VCaP (cell line): Measurements from ENCODE around the gene TRAPPC10.

Experiments
- H3K27ac ChIP-seq: fragments of 450-650 bp; 2 replicates; pipeline ENCODE4 v1.5.1; 2017
- TF ChIP-seq, protein P1 (sequence below): fragments of 450-650 bp; conservative IDR thresholded peaks from 2 replicates; pipeline ENCODE4 v1.5.1; 2017; ENCODE audit warnings: mild to moderate bottlenecking, moderate library complexity

Gene TRAPPC10

DNA sequence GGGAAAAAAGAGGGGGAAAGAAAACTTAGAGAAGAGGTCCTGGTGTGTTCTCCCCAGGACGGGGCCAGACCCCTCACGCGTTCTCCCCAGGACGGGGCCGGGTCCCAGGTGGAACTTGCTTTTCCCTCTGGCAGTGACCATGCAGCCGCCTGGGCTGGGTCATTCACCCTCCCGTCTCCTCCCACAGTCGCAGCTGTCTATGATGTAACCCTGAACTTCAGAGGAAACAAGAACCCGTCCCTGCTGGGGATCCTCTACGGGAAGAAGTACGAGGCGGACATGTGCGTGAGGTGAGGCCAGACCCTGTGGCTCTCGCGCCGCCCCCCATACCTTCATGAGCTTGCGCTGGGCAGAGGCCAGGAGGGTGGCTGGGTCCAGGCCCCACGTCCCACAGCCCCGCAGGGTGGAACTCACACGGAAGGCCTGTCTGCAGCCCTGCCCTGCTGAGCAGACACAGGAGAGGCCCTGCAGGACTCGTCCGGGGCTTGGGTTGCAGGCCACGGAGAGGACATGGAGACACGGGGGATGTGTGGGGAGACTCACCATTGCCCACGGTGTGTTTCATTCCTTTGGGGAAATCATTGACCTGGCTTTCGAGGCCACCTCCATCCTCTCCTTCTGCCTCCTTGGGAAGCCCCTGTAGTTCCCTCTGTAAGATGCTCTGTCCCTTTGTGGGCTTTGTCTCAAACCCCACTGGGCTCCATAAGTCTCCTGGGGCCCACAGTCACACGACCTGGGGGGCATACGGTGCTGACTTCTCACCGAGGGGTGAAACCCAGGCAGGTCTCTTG is 40.7 kb upstream of the TRAPPC10 start:
- H3K27ac ChIP-seq = peak overlapping the region; percentile 4; the same call in 1 of the 2 replicates
- TF ChIP-seq, protein P1, sequence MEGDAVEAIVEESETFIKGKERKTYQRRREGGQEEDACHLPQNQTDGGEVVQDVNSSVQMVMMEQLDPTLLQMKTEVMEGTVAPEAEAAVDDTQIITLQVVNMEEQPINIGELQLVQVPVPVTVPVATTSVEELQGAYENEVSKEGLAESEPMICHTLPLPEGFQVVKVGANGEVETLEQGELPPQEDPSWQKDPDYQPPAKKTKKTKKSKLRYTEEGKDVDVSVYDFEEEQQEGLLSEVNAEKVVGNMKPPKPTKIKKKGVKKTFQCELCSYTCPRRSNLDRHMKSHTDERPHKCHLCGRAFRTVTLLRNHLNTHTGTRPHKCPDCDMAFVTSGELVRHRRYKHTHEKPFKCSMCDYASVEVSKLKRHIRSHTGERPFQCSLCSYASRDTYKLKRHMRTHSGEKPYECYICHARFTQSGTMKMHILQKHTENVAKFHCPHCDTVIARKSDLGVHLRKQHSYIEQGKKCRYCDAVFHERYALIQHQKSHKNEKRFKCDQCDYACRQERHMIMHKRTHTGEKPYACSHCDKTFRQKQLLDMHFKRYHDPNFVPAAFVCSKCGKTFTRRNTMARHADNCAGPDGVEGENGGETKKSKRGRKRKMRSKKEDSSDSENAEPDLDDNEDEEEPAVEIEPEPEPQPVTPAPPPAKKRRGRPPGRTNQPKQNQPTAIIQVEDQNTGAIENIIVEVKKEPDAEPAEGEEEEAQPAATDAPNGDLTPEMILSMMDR = no peak

DNA sequence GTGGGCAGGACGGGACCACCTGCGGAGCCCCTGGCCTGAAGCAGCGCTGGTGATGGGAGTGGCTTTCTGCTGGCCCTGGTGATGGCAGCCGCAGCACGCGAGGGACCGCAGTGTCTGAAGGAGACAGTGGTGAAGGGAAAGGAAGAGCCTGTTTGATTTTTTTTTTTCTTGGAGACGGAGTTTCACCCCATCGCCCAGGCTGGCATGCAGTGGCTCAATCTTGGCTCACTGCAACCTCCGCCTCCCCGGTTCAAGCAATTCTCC is 40.2 kb upstream of the TRAPPC10 start:
- peak overlapping the region; percentile 4; the same call in 1 of the 2 replicates for H3K27ac ChIP-seq
- TF ChIP-seq, protein P1 = no peak

DNA sequence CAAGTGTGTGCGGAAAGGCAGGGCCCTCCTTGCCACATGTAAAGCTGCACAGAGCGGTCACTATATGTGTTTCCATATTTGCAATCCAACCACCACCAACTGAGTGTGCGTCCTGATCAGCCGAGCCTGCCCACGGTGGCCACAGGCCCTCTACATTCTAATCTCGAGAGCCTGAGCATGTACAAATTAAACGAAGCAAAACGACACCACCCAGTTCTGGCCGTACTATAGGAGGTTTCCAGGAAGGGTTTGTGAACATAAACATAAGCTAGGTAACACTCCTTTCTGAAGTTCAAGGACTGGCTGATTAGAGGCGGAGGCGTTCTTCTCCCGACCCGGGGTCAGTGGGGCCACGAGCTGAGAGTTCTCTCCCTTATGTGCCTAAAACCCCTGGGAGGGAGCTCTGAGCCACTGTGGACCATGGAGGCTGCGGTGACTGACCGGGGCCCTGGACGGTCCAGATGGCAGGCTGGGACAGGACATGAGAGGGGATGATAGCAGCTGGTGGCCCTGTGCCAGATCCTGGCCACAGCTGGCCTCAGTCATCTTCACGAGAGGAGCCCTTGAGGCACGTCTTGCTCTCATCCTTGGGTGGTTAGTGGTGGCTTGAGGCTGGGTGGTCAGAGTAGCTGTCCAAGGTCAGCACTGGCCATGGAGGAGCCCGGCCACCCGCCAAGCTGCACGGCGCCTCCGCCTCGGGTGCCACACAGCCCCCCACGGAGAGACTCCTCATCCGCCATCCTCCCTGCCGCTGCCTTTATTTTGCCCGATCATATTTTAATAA is 39.1 kb upstream of the TRAPPC10 start:
- H3K27ac ChIP-seq = 0 out of 2 replicates have a peak overlapping the region, but pooled peaks have one; percentile 6
- TF ChIP-seq, protein P1 = no peak

DNA sequence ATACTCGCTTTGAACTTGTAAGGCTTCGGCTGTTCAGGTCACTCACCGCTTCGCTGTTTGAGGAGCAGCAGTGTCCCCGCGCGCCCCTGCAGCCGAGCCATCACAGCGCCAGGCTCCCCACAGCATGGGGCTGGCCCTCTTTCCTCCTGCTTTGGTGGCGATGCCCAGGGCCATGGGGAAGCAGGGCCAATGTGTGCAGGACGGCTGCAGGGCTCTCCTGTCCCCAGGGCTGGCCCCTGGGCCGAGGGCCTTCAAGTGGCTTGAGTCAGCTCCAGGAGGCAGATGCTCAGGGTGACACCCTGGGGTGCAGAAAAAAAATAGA is 38.5 kb upstream of the TRAPPC10 start:
- TF ChIP-seq, protein P1 = no peak
- no peak overlapping the region for H3K27ac ChIP-seq

DNA sequence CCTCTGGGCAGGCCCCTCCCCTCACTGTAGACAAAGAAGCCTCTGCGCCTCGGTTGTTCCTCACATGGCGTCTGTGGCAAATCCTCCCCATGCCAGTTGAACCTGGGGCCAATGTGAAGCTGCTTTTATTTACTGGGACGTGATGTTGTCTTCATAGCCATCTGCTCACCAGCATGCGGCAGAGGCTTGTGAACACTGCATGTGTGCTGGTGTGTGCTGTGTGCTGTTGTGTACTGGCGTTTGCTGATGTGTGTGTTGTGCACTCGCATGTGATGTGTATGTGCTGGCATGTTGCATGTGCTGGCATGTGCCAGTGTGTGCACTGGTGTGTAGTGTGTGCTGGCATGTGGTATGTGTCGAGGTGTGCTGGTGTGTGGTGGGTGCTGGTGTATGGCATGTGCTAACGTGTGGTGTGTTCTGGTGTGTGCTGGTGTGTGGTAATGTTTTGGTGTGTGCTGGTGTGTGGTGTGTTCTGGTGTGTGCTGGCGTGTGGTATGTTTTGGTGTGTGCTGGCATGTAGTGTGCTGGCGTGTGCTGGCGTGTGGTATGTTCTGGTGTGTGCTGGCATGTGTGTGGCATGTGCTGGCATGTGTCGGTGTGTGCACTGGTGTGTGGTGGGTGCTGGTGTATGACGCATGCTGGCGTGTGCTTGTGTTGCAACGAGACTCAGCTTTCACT is 37.2 kb upstream of the TRAPPC10 start:
- peak overlapping the region; percentile 100 for H3K27ac ChIP-seq
- TF ChIP-seq, protein P1 = no peak

DNA sequence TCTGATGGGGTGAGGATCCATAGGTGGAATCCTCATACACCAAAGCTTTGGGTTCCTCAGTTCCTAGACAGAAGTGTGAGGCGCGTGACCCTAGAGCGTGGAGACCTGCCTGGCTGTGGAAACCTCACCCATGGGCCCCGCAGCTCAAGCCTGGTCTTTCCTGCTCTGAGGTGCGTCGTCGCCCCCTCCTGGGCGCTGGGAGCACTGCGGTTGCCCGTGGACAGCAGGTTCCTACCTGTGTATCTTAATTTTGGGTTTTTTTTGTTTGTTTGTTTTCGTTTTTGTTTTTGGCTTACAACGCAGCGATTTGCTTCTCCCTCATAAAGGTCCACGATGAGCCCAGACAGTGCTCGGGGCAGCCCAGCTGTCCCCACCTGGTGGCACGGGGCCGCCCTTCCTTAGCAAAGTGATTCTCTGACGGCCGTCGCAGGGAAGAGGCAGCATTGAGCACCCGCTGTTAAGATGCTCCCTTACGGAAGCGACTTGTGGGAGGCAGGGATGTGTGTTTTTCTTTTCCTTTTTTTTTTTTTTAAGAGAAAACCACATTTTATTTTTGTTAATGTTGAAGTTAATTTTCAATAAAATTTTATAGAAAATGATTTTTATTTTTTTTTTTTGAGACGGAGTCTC is 36.5 kb upstream of the TRAPPC10 start:
- peak overlapping the region; percentile 100 for H3K27ac ChIP-seq
- TF ChIP-seq, protein P1 = peak; percentile 100

DNA sequence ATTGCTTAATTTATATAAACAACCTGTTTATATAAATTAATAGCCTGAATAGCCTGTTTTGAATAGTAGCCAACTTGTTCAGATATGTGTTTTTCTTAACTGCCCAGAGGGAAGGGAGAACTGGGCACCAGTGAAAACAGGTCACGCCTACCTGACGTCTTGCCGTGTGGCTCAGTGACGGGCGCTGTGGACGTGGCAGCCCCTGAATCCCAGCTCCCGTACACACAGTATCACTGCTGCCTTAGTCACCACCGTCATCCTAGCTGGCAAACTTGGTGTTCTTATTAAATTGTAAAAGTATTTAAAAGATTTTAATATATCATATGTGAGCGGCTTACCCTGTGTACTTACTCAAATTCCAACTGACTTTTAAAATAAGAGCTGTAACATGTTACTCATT is 35.4 kb upstream of the TRAPPC10 start:
- TF ChIP-seq, protein P1 = no peak
- H3K27ac ChIP-seq = peak overlapping the region; percentile 100
